HepG2 (cell line): ENCODE measurements around the gene FXR2. TPM values are rescaled to one million over a fixed set of nuclear protein-coding genes. Genes with fewer than 3 reads are reported as not detected.

Source experiments
- HMGXB3 ChIP-seq: sonication (generic); formaldehyde crosslinking; IDR thresholded peaks from 2 replicates; pipeline ENCODE4 v1.4.0; 2020; ENCODE audit warnings: missing genetic modification reagents, borderline replicate concordance
- HMGXB4 ChIP-seq, 2 experiments: sonication (generic) in 1 of 2; formaldehyde crosslinking in 1 of 2; IDR thresholded peaks; 2 replicates each; pipeline versions ENCODE4 v1.4.0 to v1.6.1; 2018 to 2020; ENCODE audit warnings: missing genetic modification reagents in 2 of 2, borderline replicate concordance in 1 of 2, low read depth in 1 of 2, mild to moderate bottlenecking in 1 of 2, missing biosample characterization in 1 of 2
- KDM2A ChIP-seq: sonication (generic); formaldehyde crosslinking; IDR thresholded peaks from 2 replicates; pipeline ENCODE4 v1.4.0; 2020; ENCODE audit warnings: low read depth, missing genetic modification reagents, borderline replicate concordance
- SALL1 ChIP-seq: sonication (generic); formaldehyde crosslinking; IDR thresholded peaks from 2 replicates; pipeline ENCODE4 v1.8.0; 2022; ENCODE audit warnings: mild to moderate bottlenecking, missing genetic modification reagents
- SRSF1 ChIP-seq: fragments of 200-400 bp; formaldehyde crosslinking; optimal IDR thresholded peaks from 2 replicates; pipeline ENCODE3; 2017; ENCODE audit warnings: mild to moderate bottlenecking, low read depth, low read length, moderate library complexity
- ZNF720 ChIP-seq: sonication (generic); formaldehyde crosslinking; IDR thresholded peaks from 2 replicates; pipeline ENCODE4 v1.4.0; 2020; ENCODE audit warnings: missing genetic modification reagents
- polyA plus RNA-seq, 8 experiments: library from polyadenylated mRNA; depleted of rRNA in 3 of 8; stranded (reverse) in 7 of 8; unstranded in 1 of 8; fragments of >200 nt; fragmentation: Illumina TruSeq in 4 of 8; extraction: Trizol in 4 of 8; gene quantifications; 2 replicates each; pipeline versions ENCODE4 v1.2.1 to v1.2.3, GENCODE V29; 2011 to 2016; ENCODE audit warnings: low read depth in 4 of 8, missing spikeins in 1 of 8, mixed read lengths in 1 of 8; ENCODE audit not compliant: insufficient read depth in 1 of 8
- total RNA-seq, 5 experiments: library from RNA; depleted of rRNA; stranded (reverse); fragments of >200 nt; fragmentation: Illumina TruSeq; extraction: Trizol; gene quantifications; 2 replicates each; pipeline ENCODE4 v1.2.3, GENCODE V29; 2016; ENCODE audit warnings: low read depth in 1 of 5

FXR2 gene
- total and polyA plus RNA-seq, 2 of the 13 experiments (the other 11 are each of a cell fraction or from before 2014, with no cell fraction given) = 20.9 to 24.4 TPM

GRCh38 chr17:7586673-7587419, 27.9 kb downstream of the FXR2 start (continued):
- TF ChIP-seq HMGXB3 (CRISPR knock-in tag) = no peak
- TF ChIP-seq SALL1 (CRISPR knock-in tag) = peak; percentile 41; the same call in 1 of the 2 replicates
- TF ChIP-seq ZNF720 (CRISPR knock-in tag) = no peak
- peak; percentile 35; the same call in 1 of the 2 replicates for TF ChIP-seq KDM2A (CRISPR knock-in tag)
- no peak for TF ChIP-seq SRSF1
- TF ChIP-seq HMGXB4 (CRISPR knock-in tag; IDR thresholded peaks at IDR 0.05; ENCODE audit: borderline replicate concordance in 1 of 2, low read depth in 1 of 2) = peak in 1 of 2 experiments; percentile 60; a peak in 1 of 4 replicates
